NCI-H2196 (cell line): ENCODE data around the gene SERPINF2.
"Not testable (repeated sequence)": the region's sequence is repeated elsewhere in the genome, so short reads cannot be mapped to it uniquely, and the experiment has no call there.

Experiments
- DNase-seq: peaks from one replicate; lab custom pipeline; 2025; ENCODE audit not compliant: unreplicated experiment; lab: John Stamatoyannopoulos, UW

Gene SERPINF2

GRCh38 chr17:1762233-1762900, 19.7 kb downstream of the SERPINF2 start:
- DNase-seq, result peak; percentile 63

- DNase-seq, result peak; percentile 11
Measured at GRCh38 chr17:1762901-1763898, 20.5 kb downstream of the SERPINF2 start.

- no peak for DNase-seq
Measured at GRCh38 chr17:1764284-1764683, 21.6 kb downstream of the SERPINF2 start.

GRCh38 chr17:1764705-1765104, 22.0 kb downstream of the SERPINF2 start:
- not testable (repeated sequence) for DNase-seq

GRCh38 chr17:1765576-1765975, 22.9 kb downstream of the SERPINF2 start:
- no peak for DNase-seq

- no peak for DNase-seq
Measured at GRCh38 chr17:1766382-1767135, 23.9 kb downstream of the SERPINF2 start.

- DNase-seq, result no peak
Measured at GRCh38 chr17:1767358-1767757, 24.7 kb downstream of the SERPINF2 start.

- no peak for DNase-seq
Measured at GRCh38 chr17:1769822-1770477, 27.3 kb downstream of the SERPINF2 start.

GRCh38 chr17:1773000-1773695, 30.5 kb downstream of the SERPINF2 start:
- not testable (repeated sequence) for DNase-seq

- DNase-seq, result no peak
Measured at GRCh38 chr17:1773696-1774181, 31.1 kb downstream of the SERPINF2 start.

GRCh38 chr17:1774390-1775176, 31.9 kb downstream of the SERPINF2 start:
- no peak for DNase-seq

GRCh38 chr17:1776328-1776727, 33.7 kb downstream of the SERPINF2 start:
- no peak for DNase-seq

GRCh38 chr17:1776857-1777256, 34.2 kb downstream of the SERPINF2 start:
- no peak for DNase-seq

GRCh38 chr17:1779571-1780131, 37.0 kb downstream of the SERPINF2 start:
- no peak for DNase-seq

GRCh38 chr17:1782171-1782567, 39.5 kb downstream of the SERPINF2 start:
- no peak for DNase-seq

GRCh38 chr17:1783271-1783670, 40.6 kb downstream of the SERPINF2 start:
- DNase-seq, result no peak

- DNase-seq, result peak; percentile 60
Measured at GRCh38 chr17:1783834-1784611, 41.4 kb downstream of the SERPINF2 start.

GRCh38 chr17:1785930-1786329, 43.3 kb downstream of the SERPINF2 start:
- no peak for DNase-seq
